ENCODE measurements around the gene FCRL2.

DNA sequence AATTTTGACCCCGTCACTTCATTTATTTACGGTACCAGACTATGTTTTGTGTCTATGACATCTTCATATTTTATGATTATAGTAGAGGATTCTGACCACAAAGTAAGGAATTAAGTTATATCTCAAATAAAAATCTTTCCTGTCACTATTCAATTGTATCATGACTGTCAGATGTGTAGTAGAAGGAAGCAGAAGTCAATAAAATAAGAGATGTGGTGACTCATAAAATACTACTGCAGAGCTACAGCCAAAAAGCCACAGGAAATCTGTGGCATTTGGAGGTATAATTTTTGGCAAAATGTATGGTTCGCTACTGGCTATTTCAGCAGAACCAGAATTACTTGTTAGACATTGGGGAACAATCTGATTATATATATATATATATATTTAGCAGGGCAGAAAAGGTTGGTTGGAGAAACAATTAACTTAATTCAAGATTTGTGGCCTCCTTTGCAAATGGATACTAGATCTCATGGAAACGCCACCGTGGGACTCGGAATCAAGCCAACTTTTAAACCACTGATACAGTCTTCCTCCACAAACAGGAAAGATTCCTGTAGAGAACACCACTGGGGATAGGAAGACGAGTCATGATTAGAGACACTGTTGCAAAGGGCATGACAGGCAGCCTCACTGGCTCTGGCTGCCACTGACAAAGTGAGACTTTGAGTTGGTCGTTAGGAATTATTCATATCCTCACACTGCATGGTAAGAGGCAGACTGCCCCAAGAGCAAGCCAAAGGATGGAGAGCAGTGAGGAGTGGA is 5.1 kb downstream of the FCRL2 start:
- TF ChIP-seq, protein P1, sequence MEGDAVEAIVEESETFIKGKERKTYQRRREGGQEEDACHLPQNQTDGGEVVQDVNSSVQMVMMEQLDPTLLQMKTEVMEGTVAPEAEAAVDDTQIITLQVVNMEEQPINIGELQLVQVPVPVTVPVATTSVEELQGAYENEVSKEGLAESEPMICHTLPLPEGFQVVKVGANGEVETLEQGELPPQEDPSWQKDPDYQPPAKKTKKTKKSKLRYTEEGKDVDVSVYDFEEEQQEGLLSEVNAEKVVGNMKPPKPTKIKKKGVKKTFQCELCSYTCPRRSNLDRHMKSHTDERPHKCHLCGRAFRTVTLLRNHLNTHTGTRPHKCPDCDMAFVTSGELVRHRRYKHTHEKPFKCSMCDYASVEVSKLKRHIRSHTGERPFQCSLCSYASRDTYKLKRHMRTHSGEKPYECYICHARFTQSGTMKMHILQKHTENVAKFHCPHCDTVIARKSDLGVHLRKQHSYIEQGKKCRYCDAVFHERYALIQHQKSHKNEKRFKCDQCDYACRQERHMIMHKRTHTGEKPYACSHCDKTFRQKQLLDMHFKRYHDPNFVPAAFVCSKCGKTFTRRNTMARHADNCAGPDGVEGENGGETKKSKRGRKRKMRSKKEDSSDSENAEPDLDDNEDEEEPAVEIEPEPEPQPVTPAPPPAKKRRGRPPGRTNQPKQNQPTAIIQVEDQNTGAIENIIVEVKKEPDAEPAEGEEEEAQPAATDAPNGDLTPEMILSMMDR (IDR thresholded peaks at IDR 0.05): no peak
- no peak for TF ChIP-seq EP300 (IDR thresholded peaks at IDR 0.05)
